GM12872 (cell line): ENCODE measurements around the gene PLA2R1.
A peak's percentile ranks its signal among the peaks of the same experiment; 100 is the strongest.

Source experiments
- TF ChIP-seq, protein P1 (sequence below): IDR thresholded peaks from 3 replicates; pipeline ENCODE4 v1.5.1; 2011; ENCODE audit warnings: low read depth, mild to moderate bottlenecking, low read length, moderate library complexity; ENCODE audit not compliant: insufficient read depth

Gene PLA2R1

DNA sequence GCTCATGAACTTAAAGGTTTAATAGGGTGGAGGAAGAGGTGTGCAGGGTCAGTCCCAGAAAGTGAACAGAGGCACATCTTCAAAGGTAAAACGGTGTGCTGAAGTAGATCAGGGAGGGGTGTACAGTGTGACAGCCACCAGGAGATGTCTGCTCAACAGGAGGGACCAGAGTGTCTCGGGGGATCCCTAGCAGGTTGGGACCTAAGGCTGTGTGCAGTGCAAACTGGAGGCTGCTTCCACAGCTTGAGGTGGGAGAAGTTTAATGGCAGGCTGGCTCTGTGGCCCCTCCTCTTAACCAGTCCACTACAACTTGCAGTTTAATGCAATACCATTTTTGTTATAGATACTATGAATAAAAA, 33.2 kb downstream of the PLA2R1 start:
- TF ChIP-seq, protein P1, sequence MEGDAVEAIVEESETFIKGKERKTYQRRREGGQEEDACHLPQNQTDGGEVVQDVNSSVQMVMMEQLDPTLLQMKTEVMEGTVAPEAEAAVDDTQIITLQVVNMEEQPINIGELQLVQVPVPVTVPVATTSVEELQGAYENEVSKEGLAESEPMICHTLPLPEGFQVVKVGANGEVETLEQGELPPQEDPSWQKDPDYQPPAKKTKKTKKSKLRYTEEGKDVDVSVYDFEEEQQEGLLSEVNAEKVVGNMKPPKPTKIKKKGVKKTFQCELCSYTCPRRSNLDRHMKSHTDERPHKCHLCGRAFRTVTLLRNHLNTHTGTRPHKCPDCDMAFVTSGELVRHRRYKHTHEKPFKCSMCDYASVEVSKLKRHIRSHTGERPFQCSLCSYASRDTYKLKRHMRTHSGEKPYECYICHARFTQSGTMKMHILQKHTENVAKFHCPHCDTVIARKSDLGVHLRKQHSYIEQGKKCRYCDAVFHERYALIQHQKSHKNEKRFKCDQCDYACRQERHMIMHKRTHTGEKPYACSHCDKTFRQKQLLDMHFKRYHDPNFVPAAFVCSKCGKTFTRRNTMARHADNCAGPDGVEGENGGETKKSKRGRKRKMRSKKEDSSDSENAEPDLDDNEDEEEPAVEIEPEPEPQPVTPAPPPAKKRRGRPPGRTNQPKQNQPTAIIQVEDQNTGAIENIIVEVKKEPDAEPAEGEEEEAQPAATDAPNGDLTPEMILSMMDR, result no peak

DNA sequence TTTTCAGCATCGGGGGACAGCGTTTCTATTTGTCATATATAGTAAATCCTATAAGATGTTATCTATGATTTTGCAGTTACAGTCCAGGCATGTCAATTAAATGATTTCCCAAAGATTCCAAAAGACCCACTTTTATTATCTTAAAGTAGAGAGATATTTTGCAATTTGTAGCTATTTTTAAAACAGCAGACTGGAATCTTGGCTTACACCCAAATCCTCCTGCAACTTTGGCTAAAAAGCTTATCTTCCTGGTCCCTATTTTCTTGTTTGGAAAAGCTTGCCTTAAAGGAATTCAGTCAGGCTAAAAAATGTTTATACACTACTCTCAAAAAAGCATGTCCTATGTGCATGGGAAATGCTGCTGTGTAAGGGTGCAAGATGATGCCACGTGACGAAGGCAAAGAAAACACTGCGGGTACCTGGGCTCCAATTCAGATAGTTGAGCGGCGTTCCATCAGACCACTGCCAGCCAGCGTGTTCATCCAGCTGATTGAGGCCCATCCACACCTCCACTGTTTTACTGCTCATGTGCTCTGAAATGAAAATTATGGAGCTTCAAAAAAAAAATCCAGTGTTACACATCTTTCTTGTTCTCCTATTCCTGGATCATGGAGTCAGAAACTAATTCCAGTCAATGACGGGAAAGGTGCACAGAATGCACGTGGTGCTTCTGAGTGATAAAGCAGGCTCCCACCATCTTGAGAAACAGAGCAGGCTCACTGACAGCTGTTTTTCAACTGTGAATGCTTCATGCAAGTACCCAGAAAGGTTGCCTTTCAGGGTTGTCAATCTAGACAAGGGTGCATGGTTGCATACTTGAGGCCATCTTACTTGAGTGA, 33.8 kb downstream of the PLA2R1 start:
- TF ChIP-seq, protein P1, result no peak

DNA sequence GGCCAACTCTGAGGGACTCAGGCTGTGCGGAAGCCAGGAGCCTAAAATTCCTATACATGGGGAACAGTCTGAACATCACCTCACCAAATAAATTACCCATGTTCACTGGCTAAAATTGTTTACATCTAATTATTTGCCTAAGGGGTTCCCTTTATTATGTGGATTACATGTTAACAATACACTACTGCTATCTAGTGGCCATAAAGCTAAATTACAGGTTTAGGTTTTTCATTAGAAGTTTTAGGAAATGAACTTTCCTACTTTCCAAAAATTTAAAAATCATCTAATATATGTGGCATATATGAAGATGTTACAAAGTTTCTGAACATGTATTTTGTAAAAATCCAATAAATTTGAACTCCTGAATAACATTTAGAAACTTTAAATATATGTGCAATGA, 40.3 kb downstream of the PLA2R1 start:
- TF ChIP-seq, protein P1, result peak; percentile 49; the same call in 2 of the 3 replicates

DNA sequence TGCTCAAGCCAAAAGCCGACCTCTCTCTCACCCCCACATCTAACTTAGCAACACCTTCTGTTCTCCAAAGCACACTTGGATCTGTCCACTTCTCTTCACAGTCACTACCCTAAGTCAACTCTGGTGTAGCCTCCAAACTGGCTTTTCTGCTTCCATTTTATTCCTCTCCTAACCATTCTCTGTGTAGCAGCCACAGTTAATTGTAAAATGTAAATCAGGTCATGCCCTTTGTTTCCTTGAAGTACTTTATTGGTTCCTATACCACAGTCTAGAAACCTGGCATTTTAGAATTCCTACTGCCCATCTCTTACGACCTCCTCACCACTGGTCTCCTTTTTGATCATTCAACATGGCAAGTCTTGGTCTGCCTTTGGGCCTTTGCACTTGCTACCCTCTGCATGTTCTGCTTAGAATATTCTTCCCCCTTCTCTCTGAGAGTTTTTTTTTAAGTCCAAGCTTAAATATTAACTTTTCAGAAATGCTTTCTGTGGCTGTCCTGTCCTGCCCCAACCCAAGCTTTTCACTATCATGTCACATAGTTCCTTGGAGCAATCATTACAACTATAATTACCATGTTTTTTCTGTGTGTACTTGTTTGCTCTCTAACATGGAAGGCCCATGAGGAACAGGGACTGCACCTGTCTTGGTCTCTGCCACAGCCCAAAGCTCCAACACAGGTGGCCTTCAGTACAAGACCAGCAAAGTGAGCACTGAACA, 42.9 kb downstream of the PLA2R1 start:
- TF ChIP-seq, protein P1, result no peak

DNA sequence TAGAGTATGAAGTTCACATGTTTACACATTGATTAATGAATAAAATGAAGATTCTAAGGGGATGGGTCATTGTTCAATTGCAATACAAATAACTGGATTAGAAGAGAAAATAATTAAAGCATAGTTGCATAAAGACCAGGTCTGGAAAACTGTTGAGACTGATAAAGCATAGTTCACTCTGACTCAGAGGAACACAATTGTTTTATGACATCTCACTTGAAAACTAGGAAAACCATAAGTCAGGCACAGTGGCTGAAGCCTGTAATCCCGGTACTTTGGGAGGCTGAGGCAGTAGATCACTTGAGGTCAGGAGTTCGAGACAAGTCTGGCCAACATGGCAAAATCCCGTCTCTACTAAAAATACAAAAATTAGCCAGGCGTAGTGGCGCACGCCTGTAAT, 46.7 kb downstream of the PLA2R1 start:
- TF ChIP-seq, protein P1, result no peak

DNA sequence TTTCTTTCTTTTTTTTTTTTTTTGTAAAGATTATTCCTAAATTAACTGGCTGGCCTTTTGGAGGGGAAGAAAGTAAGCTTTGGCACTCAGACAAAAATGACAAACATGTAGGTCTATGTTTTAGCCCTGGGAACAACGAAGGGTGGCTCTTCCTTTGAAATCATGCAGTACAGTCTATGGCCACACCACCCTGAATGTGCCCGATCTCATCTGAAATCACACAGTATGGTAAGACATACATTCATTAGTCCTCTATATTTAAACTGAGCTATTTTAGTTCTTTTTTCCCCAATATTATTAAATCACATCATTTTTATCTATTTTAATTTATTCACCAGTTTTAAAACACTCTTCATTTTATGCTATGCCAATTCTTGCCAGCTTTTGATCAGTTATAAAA, 48.2 kb downstream of the PLA2R1 start:
- TF ChIP-seq, protein P1, result no peak

DNA sequence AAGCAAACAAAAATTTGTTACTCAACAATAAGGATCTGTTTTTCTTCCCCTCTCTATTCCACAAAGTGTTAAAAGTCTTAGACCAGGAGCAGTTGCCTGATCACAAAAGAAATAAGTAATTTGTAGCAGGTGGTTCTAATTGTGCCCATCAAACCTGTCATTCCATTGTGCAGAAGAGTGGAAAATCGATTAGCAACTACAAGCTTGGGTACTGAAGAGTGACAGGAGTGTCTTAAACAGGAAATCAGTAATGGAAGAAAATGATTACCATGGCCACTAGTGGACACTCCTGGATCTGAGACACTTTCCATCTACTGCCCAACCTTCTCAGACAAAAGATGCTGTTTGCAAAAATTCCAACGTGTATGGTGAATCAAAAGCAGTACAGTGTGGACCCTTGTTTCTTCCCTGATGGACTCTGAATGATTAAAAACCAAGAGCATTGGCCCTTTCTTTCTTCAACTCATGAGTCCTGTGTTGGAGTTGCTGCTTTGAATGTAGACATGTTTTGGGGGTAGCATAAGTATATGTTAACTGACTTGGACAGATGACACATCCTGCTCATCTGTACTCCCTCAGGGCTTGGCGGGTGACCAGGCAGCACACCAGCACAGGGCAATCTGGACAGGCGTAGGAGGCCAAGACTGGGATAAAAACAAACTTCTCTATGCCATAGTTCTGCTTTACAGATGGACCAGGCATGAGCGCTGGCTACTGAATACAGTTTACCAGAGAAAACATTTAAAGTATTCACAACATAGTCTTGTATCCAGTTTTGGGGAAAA, 51.9 kb downstream of the PLA2R1 start:
- TF ChIP-seq, protein P1, result no peak
